ENCODE results near the gene THRB.

- TF ChIP-seq CTCF (IDR thresholded peaks at IDR 0.05) (no peak), POLR2A (IDR thresholded peaks at IDR 0.05) (no peak), EP300 (IDR thresholded peaks at IDR 0.05; ENCODE audit: low read depth) (no peak)
Measured at GRCh38 chr3:24533561-24534193, 39.0 kb upstream of the THRB start.
